A549 (cell line): Measurements from ENCODE around the gene CFI.

Source experiments
- CHD2 ChIP-seq: fragments of 150-350 bp; IDR thresholded peaks from 2 replicates; pipeline ENCODE4 v1.6.1; 2014; ENCODE audit warnings: low read length; ENCODE audit not compliant: partially characterized antibody
- CTCF ChIP-seq: fragments of >200 bp; sonication (Bioruptor Twin); formaldehyde crosslinking; IDR thresholded peaks from 3 replicates; pipeline ENCODE4 v1.5.1; 2016
- POLR2AphosphoS2 ChIP-seq: conservative IDR thresholded peaks from 2 replicates; pipeline ENCODE4 v1.6.1; 2012; ENCODE audit warnings: low read length, improper control_type of control experiment, inconsistent platforms
- RNF2 ChIP-seq: fragments of 200-600 bp; sonication (generic); IDR thresholded peaks from 2 replicates; pipeline ENCODE4 v1.6.1; 2016; ENCODE audit warnings: low read depth, mild to moderate bottlenecking, antibody characterized with exemption, moderate library complexity, borderline replicate concordance

DNA sequence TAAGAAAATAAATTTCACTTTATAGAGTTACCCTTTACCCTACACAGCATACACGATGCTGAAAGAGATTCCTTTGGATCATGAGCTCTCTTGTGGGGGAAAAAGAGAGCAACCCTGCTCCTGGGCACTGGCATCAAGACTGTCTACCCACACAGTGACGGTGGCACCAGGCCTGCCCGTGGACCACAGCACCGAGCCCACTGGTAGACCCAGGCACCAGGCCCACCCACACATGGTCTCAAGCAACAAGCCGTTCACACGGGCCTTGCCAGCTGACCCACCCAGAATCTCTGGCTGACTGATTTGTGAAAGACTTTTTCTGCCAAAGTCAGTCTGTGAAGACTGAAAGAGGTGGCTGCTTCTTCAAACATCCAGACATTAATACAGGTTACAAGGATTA, 6.7 kb downstream of the CFI start:
- no peak for TF ChIP-seq CTCF
- TF ChIP-seq CHD2: no peak
- TF ChIP-seq POLR2AphosphoS2: no peak
- no peak for TF ChIP-seq RNF2
